Kidney epithelial cell (primary cell): ENCODE measurements around the gene NEIL1. TPM values are rescaled to one million over a fixed set of nuclear protein-coding genes. Genes with fewer than 3 reads are reported as not detected.

ENCODE experiments used
- DNase-seq: peaks from one replicate; pipeline ENCODE4 v3.0.0-alpha.2; 2010; ENCODE audit warnings: low read depth
- H3K27me3 ChIP-seq: 2 replicates; pipeline ENCODE4 v1.6.0; 2011; ENCODE audit warnings: low read length; ENCODE audit not compliant: control insufficient read depth, insufficient read depth
- H3K36me3 ChIP-seq: 2 replicates; pipeline ENCODE4 v1.5.1; 2011; ENCODE audit warnings: low read length; ENCODE audit not compliant: control insufficient read depth, insufficient read depth
- H3K4me3 ChIP-seq: 2 replicates; pipeline ENCODE4 v1.5.1; 2011; ENCODE audit warnings: low read depth, mild to moderate bottlenecking, control low read depth, low read length
- total RNA-seq: library from RNA; depleted of rRNA; stranded (reverse); fragments of >200 nt; gene quantifications from 2 replicates; pipeline ENCODE4 v1.2.3, GENCODE V29; 2015
- TF ChIP-seq, protein P1 (sequence below): IDR thresholded peaks from 2 replicates; pipeline ENCODE4 v1.5.1; 2011; ENCODE audit warnings: mild to moderate bottlenecking, moderate library complexity, low read length, control low read depth, inconsistent platforms; ENCODE audit not compliant: insufficient read depth, poor library complexity, severe bottlenecking

The NEIL1 gene
- total RNA-seq, 1 donor from 2014 or later = 6.1 TPM

DNA sequence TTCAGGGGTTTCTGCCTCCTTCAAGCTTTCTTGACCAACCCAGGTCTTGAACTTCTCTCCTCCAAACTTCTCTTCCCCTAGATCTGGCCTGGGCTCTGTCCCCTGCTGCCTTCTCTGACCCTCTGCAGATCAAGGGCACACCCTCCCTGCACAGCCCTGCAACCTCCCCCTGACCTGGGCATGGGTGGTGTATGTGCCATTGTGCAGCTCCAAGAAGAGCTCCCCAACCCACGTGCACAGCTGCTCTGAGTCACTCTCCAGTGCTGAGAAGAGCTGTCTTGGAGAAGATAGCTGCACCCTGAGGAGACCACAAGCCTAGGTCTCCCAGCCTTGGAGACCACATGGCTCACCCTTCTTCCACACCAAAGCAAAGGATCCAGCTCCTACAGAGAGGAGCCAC lies 13.6 kb downstream of the NEIL1 start:
- Histone ChIP-seq H3K4me3 (no peak overlapping the region), H3K36me3 (peaks cover 7% of the 10 kb centered on the region), H3K27me3 (no peaks in the 10 kb centered on the region)
- TF ChIP-seq, protein P1, sequence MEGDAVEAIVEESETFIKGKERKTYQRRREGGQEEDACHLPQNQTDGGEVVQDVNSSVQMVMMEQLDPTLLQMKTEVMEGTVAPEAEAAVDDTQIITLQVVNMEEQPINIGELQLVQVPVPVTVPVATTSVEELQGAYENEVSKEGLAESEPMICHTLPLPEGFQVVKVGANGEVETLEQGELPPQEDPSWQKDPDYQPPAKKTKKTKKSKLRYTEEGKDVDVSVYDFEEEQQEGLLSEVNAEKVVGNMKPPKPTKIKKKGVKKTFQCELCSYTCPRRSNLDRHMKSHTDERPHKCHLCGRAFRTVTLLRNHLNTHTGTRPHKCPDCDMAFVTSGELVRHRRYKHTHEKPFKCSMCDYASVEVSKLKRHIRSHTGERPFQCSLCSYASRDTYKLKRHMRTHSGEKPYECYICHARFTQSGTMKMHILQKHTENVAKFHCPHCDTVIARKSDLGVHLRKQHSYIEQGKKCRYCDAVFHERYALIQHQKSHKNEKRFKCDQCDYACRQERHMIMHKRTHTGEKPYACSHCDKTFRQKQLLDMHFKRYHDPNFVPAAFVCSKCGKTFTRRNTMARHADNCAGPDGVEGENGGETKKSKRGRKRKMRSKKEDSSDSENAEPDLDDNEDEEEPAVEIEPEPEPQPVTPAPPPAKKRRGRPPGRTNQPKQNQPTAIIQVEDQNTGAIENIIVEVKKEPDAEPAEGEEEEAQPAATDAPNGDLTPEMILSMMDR = no peak
- no peak for DNase-seq

DNA sequence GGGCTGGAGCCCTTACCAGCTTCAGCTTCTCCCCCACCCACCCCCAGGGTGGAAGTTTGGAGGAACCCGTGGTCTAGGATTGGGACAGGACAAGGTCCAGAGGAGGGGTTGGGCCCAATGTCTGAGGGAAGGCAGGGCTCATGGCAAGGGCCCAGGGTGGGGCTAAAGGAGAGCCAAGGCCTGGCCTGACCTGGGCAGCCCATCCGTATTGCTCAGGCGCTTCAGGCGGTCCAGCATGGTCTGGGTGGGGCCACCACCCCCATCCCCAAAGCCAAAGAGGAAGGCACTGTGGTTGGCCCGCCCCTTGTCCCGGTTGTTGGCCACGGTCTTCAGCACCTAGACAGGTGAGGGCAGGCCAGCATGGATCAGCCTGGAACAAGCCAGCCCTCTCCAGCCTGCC lies 14.0 kb downstream of the NEIL1 start:
- TF ChIP-seq, protein P1 = no peak
- peaks cover 7% of the 10 kb centered on the region for H3K36me3 ChIP-seq

DNA sequence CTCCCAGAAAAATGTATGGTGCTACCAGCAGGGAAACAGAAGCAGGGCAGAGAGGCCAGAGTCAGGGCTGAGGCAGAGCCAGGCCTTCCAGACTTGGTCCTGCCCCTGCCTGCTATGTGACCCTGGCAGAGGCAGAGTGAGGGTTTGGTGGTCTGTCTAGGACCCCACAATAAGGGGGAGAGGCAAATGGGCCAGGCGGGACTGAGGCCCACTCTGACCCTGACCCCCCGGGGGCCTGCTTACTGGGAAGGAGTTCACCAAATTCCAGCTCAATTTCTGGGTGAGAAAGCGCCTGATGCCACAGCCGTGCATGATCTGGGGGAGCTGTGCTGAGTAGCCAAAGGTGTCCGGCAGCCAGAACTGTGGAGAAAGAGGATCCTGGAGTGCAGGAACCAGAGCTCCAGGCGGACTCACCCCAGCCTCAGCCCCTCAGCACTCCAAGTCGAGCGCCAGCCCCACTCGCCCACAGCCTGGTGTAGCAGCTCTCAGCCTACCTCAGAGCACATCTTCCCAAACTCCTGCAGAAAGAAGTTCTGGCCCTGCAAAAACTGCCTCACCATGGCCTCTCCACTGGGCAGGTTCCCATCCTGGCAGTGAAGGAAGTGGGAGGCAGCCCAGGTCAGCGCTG lies 14.6 kb downstream of the NEIL1 start:
- TF ChIP-seq, protein P1 = no peak
- Histone ChIP-seq H3K27me3 (no peaks in the 10 kb centered on the region), H3K4me3 (no peak overlapping the region), H3K36me3 (peaks cover 6% of the 10 kb centered on the region)
- no peak for DNase-seq

More for the DNA sequence above, 14.0 kb downstream of the NEIL1 start:
- H3K4me3 ChIP-seq = no peak overlapping the region
- no peak for DNase-seq
- no peaks in the 10 kb centered on the region for H3K27me3 ChIP-seq

DNA sequence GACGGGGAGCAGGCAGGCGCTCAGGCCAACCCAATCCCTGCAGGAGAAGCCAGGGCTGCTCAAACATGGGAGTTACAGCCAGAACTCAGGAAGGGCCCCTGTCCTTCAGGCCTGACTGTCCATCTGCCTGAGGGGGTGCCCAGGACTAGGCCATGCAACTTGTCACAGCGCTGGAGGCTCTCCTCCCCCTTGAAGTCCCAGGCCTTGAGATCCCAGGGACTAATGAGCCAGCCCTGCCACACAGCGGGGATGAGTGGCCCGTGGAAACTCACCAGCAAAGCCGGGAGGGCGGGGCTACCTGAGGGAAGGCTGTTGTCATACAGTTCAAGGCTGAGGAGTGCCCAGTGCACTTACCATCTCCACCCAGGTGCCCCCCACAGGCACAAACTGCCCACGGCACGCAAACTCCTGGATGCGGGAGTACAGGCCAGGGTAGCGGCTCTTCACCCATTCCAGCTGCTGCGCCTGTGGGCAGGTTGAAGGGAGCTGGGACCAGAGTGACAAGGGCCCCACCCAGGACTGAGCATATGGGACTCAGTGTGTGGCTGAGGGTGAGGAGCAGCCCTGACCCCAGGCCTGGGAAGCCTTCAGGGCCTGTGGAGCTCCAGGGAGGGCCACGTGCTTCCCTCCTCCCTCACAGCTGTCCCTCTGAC lies 15.3 kb downstream of the NEIL1 start:
- DNase-seq = no peak
- TF ChIP-seq, protein P1 = no peak
- Histone ChIP-seq H3K27me3 (no peaks in the 10 kb centered on the region), H3K36me3 (peaks cover 6% of the 10 kb centered on the region), H3K4me3 (no peak overlapping the region)

DNA sequence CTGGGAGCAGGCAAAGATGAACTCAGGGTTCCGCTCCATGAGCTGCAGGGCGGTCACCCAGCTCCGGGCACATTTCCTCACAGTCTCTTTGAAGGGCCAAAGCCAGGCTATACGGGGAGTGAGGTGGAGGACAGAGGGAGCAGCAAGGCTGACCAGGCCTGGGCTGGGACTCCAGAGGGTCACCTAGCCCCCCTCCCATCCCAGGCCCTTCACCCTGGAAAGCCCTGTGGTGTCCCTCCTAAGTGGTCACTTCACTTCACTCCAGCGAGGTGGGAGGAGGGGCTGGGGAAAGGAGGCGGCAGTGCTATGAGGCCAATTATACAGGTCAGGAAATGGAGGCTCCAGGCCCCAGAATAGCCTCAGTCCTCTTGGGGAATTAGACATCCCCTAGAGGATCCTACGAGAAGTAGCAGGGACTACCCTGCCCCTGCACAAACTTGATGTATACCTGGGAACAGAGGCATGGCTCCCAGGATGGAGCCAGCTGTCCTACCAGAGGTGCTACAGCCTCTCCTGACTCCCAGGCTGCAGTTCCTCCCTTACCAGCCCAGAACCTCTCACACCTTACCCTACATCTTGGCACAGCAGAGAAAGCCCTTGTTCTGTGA lies 15.9 kb downstream of the NEIL1 start:
- Histone ChIP-seq H3K4me3 (no peak overlapping the region), H3K27me3 (no peaks in the 10 kb centered on the region), H3K36me3 (peaks cover 6% of the 10 kb centered on the region)
- TF ChIP-seq, protein P1 = no peak
- no peak for DNase-seq
